Endometrium (tissue), 2 donors: ENCODE results near the gene SUCLG1.
"Not testable (repeated sequence)": the region's sequence is repeated elsewhere in the genome, so short reads cannot be mapped to it uniquely, and the experiment has no call there.

Experiments used
- FAIRE-seq: peaks from 2 replicates; lab custom pipeline; 2012; peaks lifted over from hg19 to GRCh38; lab: Jason Lieb, UNC
- donor health status: control.
- donor health status: control.

SUCLG1 gene

DNA sequence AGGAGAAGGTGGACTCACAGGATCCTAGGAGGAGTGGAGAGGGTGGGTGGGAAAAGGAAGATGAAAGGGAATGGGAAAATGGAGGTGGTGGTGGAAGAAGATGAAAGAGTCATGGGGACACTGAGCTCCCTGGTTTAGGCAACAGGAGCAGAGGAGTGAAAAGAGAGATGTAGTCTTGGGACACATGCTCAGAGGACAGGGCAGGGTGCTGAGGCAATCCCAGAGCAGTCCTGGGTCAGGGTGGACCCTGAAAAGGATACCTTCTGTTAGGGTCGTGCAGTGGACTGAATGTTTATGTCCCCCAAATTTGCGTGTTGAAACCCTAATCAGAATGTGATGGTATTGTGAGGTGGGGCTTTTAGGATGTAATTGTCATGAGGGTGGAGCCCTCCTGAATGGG is 37.9 kb downstream of the SUCLG1 start:
- FAIRE-seq = no peak

DNA sequence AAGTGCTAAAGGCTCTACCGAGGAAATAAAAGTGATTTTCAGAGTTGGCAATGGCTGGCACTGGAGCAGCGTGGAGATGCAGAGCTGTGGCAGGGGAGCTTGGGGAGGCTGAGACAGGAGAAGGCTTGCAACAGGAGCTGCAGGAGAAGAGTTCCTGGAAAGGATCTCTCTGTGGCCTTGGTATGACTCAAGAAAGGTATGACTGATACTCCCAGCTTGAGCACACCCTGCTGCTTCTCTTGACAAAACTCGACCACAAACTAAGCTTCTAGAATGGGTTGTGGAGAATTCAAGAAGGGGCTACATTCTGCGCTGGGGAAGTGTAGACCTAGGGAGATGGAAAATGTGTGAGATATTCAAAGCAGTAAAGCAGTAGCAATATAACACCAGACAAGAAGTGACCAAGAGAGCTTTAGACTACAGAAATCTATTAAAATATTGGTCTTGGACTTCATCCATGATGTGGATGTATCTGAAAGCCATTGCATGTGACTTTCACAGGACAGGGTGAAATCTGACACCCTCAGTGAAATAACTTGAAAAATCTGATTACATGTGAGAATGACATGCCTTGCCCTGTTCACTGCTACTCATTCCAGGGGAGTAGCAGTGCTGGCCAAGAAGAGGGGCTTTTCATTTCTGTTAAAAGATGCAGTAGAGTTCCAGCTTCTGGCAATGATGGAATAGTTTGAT is 41.5 kb downstream of the SUCLG1 start:
- no peak for FAIRE-seq

DNA sequence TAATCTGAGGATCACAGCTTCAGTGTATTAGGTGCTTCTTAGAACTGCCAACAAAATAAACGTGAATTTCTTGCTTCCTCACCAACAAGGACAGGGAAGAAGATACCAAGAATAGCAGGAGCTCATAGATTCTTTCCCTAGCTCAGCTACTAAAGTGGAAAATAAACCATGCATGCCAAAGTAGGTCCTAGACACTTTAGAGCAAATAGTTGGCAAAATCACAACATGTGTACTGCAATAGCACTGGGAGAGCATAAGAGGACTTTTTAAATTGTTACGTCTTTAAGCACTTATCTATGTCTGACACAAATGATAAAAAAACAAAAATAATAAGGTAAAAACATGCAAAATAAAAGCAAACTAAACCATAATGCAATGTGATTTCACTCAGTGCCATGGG is 49.5 kb downstream of the SUCLG1 start:
- no peak for FAIRE-seq

DNA sequence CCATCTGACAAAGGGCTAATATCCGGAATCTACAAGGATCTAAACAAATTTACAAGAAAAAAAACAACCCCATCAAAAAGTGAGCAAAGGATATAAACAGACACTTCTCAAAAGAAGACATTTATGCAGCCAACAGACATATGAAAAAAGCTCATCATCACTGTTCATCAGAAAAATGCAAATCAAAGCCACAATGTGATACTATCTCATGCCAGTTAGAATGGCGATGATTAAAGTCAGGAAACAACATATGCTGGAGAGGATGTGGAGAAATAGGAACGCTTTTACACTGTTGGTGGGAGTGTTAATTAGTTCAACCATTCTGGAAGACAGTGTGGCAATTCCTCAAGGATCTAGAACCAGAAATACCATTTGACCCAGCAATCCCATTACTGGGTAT is 57.0 kb downstream of the SUCLG1 start:
- not testable (repeated sequence) for FAIRE-seq

DNA sequence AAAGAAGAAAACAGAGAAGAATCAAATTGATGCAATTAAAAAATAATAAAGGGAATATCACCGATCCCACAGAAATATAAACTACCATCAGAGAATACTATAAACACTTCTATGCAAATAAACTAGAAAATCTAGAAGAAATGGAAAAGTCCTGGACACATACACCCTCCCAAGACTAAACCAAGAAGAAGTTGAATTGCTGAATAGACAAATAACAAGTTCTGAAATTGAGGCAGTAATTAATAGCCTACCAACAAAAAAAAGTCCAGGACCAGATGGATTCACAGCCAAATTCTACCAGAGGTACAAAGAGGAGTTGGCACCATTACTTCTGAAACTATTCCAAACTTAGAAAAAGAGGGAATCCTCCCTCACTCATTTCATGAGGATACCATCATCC is 59.2 kb downstream of the SUCLG1 start:
- not testable (repeated sequence) for FAIRE-seq

DNA sequence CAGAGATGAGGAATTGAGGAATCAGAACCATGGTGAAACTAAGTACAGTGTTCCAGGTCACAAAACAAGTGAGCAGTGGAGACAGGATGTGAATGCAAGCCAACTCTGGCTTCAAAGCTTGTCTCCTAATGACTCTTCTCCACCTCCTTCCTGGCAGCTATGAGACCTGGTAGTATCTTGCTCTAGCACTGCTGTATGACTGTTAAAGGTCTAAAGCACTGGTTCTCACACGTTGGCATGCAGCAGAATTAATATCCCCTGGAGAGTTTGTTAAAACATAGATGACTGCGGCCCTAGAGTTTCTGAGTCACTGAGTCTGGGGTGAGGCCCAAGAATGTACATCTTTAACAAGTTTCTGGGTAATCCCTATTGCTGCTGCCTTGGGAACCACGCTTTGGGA is 63.3 kb downstream of the SUCLG1 start:
- FAIRE-seq = no peak

DNA sequence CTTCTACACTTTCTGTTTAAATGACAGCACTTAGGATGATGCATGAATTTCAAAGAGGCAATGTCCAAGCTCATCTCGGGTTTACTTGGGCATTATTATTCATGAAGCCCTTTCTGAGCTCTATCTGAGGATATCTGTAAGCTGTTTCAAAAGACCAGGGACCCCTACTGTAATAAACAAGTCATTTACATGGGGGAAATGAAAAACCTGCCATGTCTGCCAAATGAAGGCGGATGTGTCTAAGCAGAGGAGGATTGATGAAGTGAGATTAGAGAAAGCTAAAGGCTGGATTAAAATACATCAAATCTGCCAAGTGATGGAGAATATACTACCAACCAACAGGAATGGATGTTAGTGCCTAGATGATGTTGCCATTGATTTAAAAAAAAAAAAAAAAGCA is 64.5 kb downstream of the SUCLG1 start:
- no peak for FAIRE-seq

DNA sequence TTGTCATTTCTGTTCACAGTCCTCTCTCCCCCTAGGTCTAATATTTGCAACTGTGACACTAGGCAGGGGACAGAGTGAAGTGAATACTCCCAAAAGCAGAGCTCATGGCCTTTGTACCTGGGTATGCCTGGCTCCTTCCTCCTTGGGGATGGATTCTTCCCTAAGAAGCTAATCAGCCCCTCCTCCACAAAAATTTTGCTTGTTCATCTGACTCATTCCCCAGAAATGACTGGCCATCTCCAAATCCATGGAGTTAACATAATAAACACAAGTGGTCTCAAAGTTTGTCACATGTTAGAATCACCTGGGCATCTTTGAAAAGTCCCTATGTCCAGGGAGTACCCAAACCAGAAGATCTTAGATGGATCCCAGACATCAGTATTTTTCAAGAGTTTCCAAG is 65.3 kb downstream of the SUCLG1 start:
- no peak for FAIRE-seq

DNA sequence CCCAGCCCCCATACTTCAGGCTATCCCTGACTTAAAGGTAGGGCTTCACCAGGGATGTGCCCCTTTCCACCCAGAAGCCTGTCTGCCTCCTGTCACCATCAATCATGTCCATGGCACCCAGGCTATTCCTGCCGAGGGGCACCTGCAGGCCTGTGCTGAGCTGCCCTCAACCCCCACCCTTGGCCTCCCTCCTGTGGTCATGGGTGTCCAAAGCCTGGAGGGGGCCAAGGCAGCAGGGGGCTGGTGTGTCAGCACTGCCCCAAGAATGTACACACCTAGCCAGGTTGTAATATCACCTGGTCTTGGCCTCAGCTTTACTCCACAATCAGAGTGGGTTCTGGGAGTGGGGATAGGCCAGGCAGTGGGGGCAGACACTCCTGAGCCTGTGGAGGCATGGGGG is 69.3 kb downstream of the SUCLG1 start:
- FAIRE-seq = no peak

DNA sequence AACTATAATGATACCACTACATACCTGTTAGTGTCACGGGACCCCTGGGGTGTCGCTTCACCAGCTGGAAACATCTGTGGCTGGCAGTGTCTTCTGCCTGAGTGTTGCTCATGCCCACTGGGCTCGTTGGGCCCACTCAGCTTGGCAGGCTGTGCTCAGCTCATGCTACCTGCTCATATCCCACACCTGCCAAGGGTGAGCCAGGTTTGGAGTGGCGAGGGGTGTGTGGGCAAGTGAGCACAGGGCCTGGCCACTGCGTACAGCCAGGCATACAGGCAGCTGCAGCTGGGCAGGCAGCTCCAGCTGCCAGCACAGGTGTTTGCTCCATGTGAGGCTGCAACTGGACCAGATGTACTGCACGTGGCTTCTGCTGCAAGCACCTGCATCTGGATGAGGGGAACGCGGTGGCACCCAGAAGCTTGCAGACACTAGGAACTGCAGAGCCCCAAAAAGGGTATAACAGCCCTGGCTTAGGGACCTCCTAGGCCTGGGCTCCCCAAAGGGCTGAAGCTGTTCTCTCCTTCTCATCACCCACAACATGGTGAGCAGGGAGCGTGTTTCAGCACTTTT is 70.1 kb downstream of the SUCLG1 start:
- FAIRE-seq = no peak

DNA sequence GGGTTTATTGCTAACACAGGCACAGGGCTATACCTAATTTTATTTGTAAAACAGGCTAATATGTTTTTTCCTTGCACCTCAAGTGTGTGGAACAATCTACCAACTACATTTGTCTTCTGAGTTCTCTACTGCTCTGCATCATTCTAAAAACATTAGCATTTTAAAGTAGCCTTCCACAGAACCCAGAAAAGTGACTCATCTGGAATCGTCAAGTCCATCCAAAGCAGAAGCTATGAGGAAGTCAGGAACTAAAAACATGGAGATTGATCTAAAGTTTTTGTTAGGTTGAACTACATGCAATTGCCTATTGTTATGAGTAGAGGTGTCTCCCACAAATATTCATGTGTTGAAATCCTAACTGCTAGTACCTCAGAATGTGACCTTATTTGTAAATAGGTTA is 70.9 kb downstream of the SUCLG1 start:
- FAIRE-seq = no peak

DNA sequence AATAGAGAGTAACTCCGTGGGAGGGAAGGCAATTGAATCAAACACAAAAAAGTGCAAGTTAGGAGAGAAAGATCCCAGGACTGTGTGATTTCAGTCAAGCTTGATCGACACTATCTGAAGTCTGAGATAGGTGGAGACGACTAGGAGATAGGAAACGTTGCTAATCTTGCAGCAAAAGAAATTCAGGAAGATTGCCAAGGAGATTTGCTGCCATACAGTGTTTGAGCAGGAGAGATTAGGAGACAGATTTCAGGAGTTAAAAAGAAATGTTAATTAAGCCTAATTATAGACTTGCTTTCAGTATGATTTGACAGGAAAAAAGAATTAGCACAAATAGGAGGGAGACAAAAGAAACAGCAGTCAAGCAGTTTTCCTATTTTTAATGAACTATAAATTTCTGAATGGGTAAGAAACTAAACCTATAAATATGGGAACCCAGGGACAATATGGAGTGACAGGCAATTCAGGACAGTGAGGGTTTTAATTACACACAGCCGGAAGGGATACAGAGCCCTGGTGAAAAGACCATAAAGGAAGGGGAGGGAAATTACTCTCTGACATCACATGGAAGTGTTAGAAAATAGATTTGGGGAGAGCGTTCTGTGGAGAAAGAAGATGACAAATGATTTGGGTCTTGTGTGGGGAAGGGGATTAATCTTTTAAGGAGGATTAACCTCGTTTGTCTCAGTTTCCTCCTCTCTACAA is 72.6 kb downstream of the SUCLG1 start:
- FAIRE-seq = no peak

DNA sequence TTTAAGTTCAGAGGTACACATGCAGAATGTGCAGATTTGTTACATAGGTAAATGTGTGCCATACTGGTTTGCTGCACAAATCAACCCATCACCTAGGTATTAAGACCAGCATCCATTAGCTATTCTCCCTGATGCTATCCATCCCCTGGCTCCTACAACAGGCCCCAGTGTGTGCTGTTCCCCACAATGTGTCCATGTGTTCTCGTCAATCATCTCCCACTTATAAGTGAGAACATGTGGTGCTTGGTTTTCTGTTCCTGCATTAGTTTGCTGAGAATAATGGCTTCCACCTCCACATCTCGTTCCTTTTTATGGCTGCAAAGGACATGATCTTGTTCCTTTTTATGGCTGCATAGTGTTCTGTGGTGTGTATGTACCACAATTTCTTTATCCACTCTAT is 75.8 kb downstream of the SUCLG1 start:
- FAIRE-seq = no peak

DNA sequence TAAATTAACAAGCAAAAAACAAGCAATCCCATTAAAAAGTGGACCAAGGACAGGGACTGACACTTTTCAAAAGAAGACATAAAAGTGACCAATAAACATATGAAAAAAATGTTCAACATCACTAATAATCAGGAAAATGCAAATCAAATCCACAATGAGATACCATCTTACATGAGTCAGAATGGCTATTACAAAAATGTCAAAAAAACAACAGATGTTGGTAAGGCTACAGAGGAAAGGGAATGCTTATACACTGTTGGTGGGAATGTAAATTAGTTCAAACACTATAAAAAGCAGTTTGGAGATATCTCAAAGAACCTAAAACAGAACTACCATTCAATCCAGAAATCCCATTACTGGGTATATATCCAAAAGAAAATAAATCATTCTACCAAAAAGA is 78.2 kb downstream of the SUCLG1 start:
- no peak for FAIRE-seq

DNA sequence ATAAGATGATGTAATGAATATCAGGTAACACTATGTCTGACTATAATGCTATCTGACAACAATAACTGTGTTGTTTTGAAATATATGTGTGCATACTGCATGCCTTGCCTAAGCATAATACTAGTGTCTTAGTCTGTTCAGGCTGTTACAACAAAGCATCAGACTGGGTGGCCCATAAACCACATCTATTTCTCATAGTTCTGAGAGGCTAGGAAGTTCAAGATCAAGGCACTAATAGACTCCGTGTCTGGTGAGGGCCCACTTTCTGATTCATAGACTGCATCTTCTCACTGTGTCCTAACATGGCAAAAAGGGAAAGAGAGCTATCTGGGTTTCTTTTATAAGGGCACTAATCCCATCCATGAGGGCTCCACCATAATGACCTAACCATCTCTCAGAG is 80.1 kb downstream of the SUCLG1 start:
- no peak for FAIRE-seq

DNA sequence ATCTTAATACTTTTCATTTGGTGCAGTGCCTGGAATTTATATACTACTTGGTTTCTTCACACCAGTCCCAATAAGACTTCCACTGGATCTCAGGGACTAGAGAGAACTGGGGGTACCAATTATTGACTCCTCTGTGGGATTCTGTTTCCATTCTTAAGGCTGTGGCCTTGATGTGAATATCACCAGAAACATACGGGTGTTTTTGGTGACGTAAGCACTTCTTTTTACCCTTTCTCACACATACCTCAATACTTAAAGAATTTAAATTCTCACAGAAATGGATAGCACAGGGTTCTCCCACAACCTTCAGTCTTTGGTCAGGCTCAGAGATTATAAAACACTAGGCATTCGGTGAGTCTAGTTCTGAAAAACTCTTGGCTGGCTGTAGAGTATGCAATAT is 84.1 kb downstream of the SUCLG1 start:
- no peak for FAIRE-seq

DNA sequence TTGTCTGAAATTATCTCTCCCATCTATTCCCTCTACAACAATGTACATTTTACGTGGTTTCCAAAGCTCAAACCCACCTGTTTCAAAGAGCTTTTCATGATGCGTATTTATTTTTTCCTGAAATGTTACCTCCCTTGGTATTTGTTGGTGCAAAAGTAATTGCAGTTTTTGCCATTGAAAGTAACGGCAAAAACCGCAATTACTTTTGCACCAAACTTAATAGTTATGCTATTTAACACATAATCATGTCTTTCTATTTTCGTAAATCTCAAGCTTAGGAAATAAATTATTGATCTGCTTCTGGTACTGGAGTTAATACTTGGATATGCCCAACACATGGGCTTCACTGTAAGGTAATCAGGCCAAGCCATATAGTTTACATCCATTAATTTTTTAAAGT is 85.2 kb downstream of the SUCLG1 start:
- FAIRE-seq = no peak
